Testis (tissue), 3 donors: ENCODE measurements around the gene SOX14. TPM values are rescaled to one million over a fixed set of nuclear protein-coding genes. Genes with fewer than 3 reads are reported as not detected.

ENCODE experiments used
- DNase-seq: peaks from one replicate; pipeline ENCODE4 v3.0.0-alpha.2; 2019
- H3K27ac ChIP-seq, 2 donors: fragments of 200-600 bp; sonication (generic); one replicate each; pipeline ENCODE4 v1.5.1; 2019
- H3K27me3 ChIP-seq: fragments of 200-600 bp; sonication (generic); one replicate; pipeline ENCODE4 v1.5.1; 2019
- H3K36me3 ChIP-seq: fragments of 200-600 bp; sonication (generic); one replicate; pipeline ENCODE4 v1.5.1; 2017; ENCODE audit warnings: low read depth; ENCODE audit errors: missing control alignments
- H3K4me1 ChIP-seq: fragments of 200-600 bp; sonication (generic); one replicate; pipeline ENCODE4 v1.5.1; 2019
- H3K4me3 ChIP-seq, 2 donors: fragments of 200-600 bp; sonication (generic); one replicate each; pipeline ENCODE4 v1.5.1; 2017 to 2019
- H3K9me3 ChIP-seq: fragments of 200-600 bp; sonication (generic); one replicate; pipeline ENCODE4 v1.5.1; 2017
- CTCF ChIP-seq, 3 experiments: fragments of 450-650 bp in 2 of 3; fragments of 200-600 bp in 1 of 3; sonication (generic) in 1 of 3; IDR thresholded peaks; one replicate each; pipeline ENCODE4 v1.5.1; 2016 to 2019; ENCODE audit warnings: antibody characterized with exemption in 3 of 3, mild to moderate bottlenecking in 2 of 3, moderate library complexity in 1 of 3
- POLR2A ChIP-seq: fragments of 450-650 bp; IDR thresholded peaks from one replicate; pipeline ENCODE4 v1.6.1; 2017; ENCODE audit warnings: antibody characterized with exemption, mild to moderate bottlenecking, moderate library complexity
- WGBS, 2 donors: methylation state at CpG; one replicate each; pipeline ENCODE4 v1.1.5; 2018; 5-methylcytosine and 5-hydroxymethylcytosine counted together
- intact Hi-C: fragments of 100-400 bp; cut with DNase I; formaldehyde crosslinking; loops from one replicate; pipeline ENCODE4 v1.15.1; 2023; ENCODE audit warnings: low total_unique reads
- polyA plus RNA-seq: library from polyadenylated mRNA; stranded (reverse); fragments of 350-450 nt; fragmentation: Illumina TruSeq; extraction: RNeasy Lipid Tissue Mini Kit (QIAGEN cat#74804); gene quantifications from one replicate; pipeline ENCODE4 v1.2.3, GENCODE V29; 2014; ENCODE audit warnings: low read depth, low replicate concordance; ENCODE audit not compliant: insufficient read depth
- total RNA-seq, 2 donors: library from RNA; depleted of rRNA; stranded (reverse); fragments of >200 nt; gene quantifications; one replicate each; pipeline ENCODE4 v1.2.3, GENCODE V29; 2016

Gene SOX14
- total and polyA plus RNA-seq, 3 donors from 2014 or later: not detected

- no peak for DNase-seq
These were observed 4.5 kb downstream of the SOX14 start for GRCh38 chr3:137768361-137769321.

GRCh38 chr3:137769322-137770065, 5.4 kb downstream of the SOX14 start:
- H3K9me3 ChIP-seq: no peaks in the 10 kb centered on the region
- no peak overlapping the region for H3K27ac ChIP-seq
- H3K4me1 ChIP-seq: peaks cover 9% of the 10 kb centered on the region
- no peak overlapping the region for H3K4me3 ChIP-seq
- intact Hi-C loops: no loop called here
- no peaks in the 10 kb centered on the region for H3K27me3 ChIP-seq
- H3K36me3 ChIP-seq: no peaks in the 10 kb centered on the region
- WGBS, 2 donors: 9% methylated on average over 23 of the region's 23 CpGs
- TF ChIP-seq CTCF (IDR thresholded peaks at IDR 0.05) (no peak), POLR2A (no peak)
- DNase-seq: no peak

More at GRCh38 chr3:137768361-137769321, 4.5 kb downstream of the SOX14 start:
- no peaks in the 10 kb centered on the region for H3K27me3 ChIP-seq
- peak overlapping the region in 1 of 2 donors; percentile 4 for H3K4me3 ChIP-seq
- H3K9me3 ChIP-seq: no peaks in the 10 kb centered on the region
- no peak overlapping the region for H3K27ac ChIP-seq
- TF ChIP-seq POLR2A: no peak
- TF ChIP-seq CTCF (IDR thresholded peaks at IDR 0.05): no peak
- intact Hi-C loops: no loop called here
- peaks cover 13% of the 10 kb centered on the region for H3K4me1 ChIP-seq
- 1 to 2% methylated on average over 23 to 49 of the region's 59 CpGs for WGBS, 2 donors
- no peaks in the 10 kb centered on the region for H3K36me3 ChIP-seq

GRCh38 chr3:137770066-137770834, 6.1 kb downstream of the SOX14 start:
- 3 to 4% methylated on average over 28 to 40 of the region's 40 CpGs for WGBS, 2 donors
- H3K4me1 ChIP-seq: peaks cover 9% of the 10 kb centered on the region

More at GRCh38 chr3:137770066-137770834, 6.1 kb downstream of the SOX14 start:
- no peaks in the 10 kb centered on the region for H3K9me3 ChIP-seq
- H3K4me3 ChIP-seq: peak overlapping the region; percentile 4 to 51
- no peaks in the 10 kb centered on the region for H3K27me3 ChIP-seq
- TF ChIP-seq POLR2A: no peak
- no peak for TF ChIP-seq CTCF (IDR thresholded peaks at IDR 0.05)
- H3K36me3 ChIP-seq: no peaks in the 10 kb centered on the region
- no peak for DNase-seq
- intact Hi-C loops: no loop called here
- no peak overlapping the region for H3K27ac ChIP-seq
